Stomach (tissue), 4 donors: ENCODE results near the gene GTF2B.

Experiments
- POLR2A ChIP-seq, 4 donors: fragments of 450-650 bp; IDR thresholded peaks; one replicate each; pipeline ENCODE4 v1.6.1; 2016; ENCODE audit warnings: antibody characterized with exemption in 4 of 4, control low read depth in 2 of 4, mild to moderate bottlenecking in 1 of 4, moderate library complexity in 1 of 4
- TF ChIP-seq, protein P1 (sequence below), 7 experiments: fragments of 450-650 bp in 4 of 7; fragments of 200-600 bp in 3 of 7; sonication (generic) in 3 of 7; IDR thresholded peaks; one replicate each; pipeline ENCODE4 v1.5.1; 2016 to 2019; ENCODE audit warnings: antibody characterized with exemption in 7 of 7, control low read depth in 2 of 7, mild to moderate bottlenecking in 1 of 7

DNA sequence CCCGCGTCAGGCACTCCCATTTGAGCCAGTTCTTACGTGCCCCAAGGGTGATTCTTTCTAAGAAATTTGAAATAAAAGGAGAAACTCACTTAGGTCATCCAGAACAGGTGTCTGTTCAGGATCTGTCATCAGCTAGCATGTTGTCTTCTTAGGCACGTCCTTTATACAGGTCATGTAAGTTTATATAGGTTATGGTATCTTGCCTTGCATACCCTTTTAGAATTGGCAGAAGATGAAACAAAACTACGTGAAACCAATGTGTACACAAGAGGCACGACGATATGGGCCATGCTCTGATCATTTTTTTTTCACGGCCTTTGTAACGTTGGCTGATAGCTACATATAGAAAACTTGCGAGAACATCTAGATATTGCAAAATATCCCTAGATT lies 579 bp upstream of the GTF2B start:
- TF ChIP-seq, protein P1, sequence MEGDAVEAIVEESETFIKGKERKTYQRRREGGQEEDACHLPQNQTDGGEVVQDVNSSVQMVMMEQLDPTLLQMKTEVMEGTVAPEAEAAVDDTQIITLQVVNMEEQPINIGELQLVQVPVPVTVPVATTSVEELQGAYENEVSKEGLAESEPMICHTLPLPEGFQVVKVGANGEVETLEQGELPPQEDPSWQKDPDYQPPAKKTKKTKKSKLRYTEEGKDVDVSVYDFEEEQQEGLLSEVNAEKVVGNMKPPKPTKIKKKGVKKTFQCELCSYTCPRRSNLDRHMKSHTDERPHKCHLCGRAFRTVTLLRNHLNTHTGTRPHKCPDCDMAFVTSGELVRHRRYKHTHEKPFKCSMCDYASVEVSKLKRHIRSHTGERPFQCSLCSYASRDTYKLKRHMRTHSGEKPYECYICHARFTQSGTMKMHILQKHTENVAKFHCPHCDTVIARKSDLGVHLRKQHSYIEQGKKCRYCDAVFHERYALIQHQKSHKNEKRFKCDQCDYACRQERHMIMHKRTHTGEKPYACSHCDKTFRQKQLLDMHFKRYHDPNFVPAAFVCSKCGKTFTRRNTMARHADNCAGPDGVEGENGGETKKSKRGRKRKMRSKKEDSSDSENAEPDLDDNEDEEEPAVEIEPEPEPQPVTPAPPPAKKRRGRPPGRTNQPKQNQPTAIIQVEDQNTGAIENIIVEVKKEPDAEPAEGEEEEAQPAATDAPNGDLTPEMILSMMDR (IDR thresholded peaks at IDR 0.05) = no peak
- no peak for TF ChIP-seq POLR2A (IDR thresholded peaks at IDR 0.05)
